ENCODE data around the gene NUTM1. TPM values are rescaled to one million over a fixed set of nuclear protein-coding genes. Genes with fewer than 3 reads are reported as not detected.
A peak's percentile ranks its signal among the peaks of the same experiment; 100 is the strongest.

The NUTM1 gene, protein sequence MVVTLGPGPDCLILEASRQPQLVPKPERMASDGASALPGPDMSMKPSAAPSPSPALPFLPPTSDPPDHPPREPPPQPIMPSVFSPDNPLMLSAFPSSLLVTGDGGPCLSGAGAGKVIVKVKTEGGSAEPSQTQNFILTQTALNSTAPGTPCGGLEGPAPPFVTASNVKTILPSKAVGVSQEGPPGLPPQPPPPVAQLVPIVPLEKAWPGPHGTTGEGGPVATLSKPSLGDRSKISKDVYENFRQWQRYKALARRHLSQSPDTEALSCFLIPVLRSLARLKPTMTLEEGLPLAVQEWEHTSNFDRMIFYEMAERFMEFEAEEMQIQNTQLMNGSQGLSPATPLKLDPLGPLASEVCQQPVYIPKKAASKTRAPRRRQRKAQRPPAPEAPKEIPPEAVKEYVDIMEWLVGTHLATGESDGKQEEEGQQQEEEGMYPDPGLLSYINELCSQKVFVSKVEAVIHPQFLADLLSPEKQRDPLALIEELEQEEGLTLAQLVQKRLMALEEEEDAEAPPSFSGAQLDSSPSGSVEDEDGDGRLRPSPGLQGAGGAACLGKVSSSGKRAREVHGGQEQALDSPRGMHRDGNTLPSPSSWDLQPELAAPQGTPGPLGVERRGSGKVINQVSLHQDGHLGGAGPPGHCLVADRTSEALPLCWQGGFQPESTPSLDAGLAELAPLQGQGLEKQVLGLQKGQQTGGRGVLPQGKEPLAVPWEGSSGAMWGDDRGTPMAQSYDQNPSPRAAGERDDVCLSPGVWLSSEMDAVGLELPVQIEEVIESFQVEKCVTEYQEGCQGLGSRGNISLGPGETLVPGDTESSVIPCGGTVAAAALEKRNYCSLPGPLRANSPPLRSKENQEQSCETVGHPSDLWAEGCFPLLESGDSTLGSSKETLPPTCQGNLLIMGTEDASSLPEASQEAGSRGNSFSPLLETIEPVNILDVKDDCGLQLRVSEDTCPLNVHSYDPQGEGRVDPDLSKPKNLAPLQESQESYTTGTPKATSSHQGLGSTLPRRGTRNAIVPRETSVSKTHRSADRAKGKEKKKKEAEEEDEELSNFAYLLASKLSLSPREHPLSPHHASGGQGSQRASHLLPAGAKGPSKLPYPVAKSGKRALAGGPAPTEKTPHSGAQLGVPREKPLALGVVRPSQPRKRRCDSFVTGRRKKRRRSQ
- polyA plus RNA-seq (2012; rRNA removed), result not detected in 2 replicates
- polyA plus RNA-seq (2012; cell fraction: cytosol; rRNA removed), result not detected in 2 replicates
- not detected in 2 replicates for polyA plus RNA-seq (2012; cell fraction: nucleus; rRNA removed)

DNA sequence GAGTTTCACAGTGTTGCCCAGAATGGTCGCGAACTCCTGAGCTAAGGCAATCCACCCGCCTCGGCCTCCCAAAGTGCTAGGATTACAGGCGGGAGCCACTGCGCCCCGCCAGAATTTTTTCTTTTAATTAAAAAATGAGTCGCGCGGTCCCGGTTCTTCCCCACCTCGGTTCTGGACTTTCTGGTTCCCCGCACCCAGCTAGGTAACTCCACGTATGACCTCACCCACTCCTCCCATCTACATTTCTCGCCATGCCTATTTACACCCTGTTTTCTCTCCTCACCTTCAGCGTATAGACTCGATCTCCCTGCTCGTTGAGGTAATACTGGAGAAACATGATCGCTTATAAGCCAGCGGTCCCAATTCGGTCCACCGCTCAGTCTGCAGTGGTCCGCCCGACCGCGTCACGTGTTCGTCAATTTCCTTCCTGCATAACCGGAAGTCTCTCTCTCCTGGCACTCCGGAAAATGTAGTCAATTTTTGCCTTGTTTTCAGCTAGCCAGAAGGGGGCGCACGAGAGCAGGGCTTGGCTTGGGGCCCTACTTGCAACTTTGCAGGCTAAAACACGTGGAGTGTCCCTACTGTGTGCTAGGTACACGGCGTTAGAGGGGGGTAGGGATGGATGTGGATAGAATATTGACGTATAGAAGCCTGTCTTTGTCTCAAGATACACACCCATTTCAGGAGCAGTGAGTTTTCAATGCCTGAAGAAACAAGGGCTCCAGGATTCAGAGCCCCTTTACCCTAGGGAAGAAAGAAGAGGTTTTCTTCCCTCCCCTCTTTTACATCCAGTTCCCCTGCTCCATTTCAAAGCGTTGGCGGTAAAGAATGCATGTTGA, at the start of gene NUTM1, which contains the start of gene NOP10:
Gene NUTM1 (plus strand): TSS at position 579 of the 839 bp plus-strand sequence. CDS start 382 bp downstream, outside the sequence.
Gene NOP10 (minus strand): TSS at position 400 of the 839 bp plus-strand sequence. CDS start 63 bp downstream, at position 337.
- Histone ChIP-seq H3K36me3 (replicated peaks in 1 of 2; ENCODE audit: control insufficient read depth in 1 of 2, insufficient read depth in 2 of 2, low read length in 1 of 2) (peaks cover 22 to 36% of the 10 kb centered on the region in 2 experiments), H3K9me3 (no peaks in the 10 kb centered on the region), H3K79me2 (ENCODE audit: insufficient read depth) (peaks cover 46% of the 10 kb centered on the region), H4K20me1 (ENCODE audit: insufficient read depth) (no peaks in the 10 kb centered on the region), H3K9me2 (no peaks in the 10 kb centered on the region), H3F3A (replicated peaks; ENCODE audit: insufficient read depth) (peaks cover 34% of the 10 kb centered on the region), H3K27ac (ENCODE audit: low read depth in 2 of 2, low read length in 1 of 2) (peak within 1 kb of the TSS; percentile 86 to 93), H2AFZ (ENCODE audit: low read depth) (peak within 1 kb of the TSS; percentile 96), H3K4me1 (ENCODE audit: control insufficient read depth in 1 of 2, insufficient read depth in 2 of 2, low read depth in 1 of 2, low read length in 1 of 2) (peaks cover 4 to 5% of the 10 kb centered on the region in 2 experiments; a peak in 3 of 4 replicates), H3K4me2 (peak within 1 kb of the TSS; percentile 82), H3K4me3 (ENCODE audit: low read depth in 2 of 2, low read length in 1 of 2) (peak within 1 kb of the TSS; percentile 59 to 99), H3K9ac (peak within 1 kb of the TSS; percentile 93), H3K27me3 (ENCODE audit: insufficient read depth) (no peaks in the 10 kb centered on the region)
- peak; percentile 79 for DNase-seq
- ChIA-PET CTCF (interaction anchor here (0.6 to 2.7 kb wide), 16 partner anchors 10 to 244 kb away, joined by 3 to 18 read pairs (median 5); partner anchors contain the start of genes GOLGA8B and LPCAT4), POLR2A (interaction anchor here (0.9 to 1.6 kb wide), 2 partner anchors 24 to 111 kb away, joined by 3 to 16 read pairs; partner anchors contain the start of gene LPCAT4)
- 6% methylated on average over 38 of the region's 38 CpGs for WGBS (ENCODE audit: low lambda C conversion rate)
- TF ChIP-seq RFX5 (IDR thresholded peaks at IDR 0.05; ENCODE audit: low read length), result no peak; the same call in 1 of the 2 replicates
- peak; percentile 87 for TF ChIP-seq ELF1 (IDR thresholded peaks at IDR 0.05)
- peak; percentile 47; the same call in 1 of the 2 replicates for TF ChIP-seq FOXJ3 (CRISPR knock-in tag; IDR thresholded peaks at IDR 0.05)
- TF ChIP-seq SMC3 (IDR thresholded peaks at IDR 0.05; ENCODE audit: low read depth, low read length), result peak; percentile 72
- TF ChIP-seq RAD21 (IDR thresholded peaks at IDR 0.05; ENCODE audit: low read length), result peak; percentile 77
- TF ChIP-seq SIN3A (IDR thresholded peaks at IDR 0.05; ENCODE audit: borderline replicate concordance, low read depth, low read length), result peak; percentile 87; the same call in 1 of the 2 replicates
- TF ChIP-seq GABPA (IDR thresholded peaks at IDR 0.05; ENCODE audit: low read depth), result peak; percentile 93
- TF ChIP-seq TAF1 (IDR thresholded peaks at IDR 0.05; ENCODE audit: borderline replicate concordance, low read depth, low read length), result peak; percentile 93
- TF ChIP-seq MAX (IDR thresholded peaks at IDR 0.05; ENCODE audit: low read depth), result peak; percentile 98
- no peak for TF ChIP-seq RXRA (IDR thresholded peaks at IDR 0.05; ENCODE audit: borderline replicate concordance, low read depth)
- TF ChIP-seq, protein P1, sequence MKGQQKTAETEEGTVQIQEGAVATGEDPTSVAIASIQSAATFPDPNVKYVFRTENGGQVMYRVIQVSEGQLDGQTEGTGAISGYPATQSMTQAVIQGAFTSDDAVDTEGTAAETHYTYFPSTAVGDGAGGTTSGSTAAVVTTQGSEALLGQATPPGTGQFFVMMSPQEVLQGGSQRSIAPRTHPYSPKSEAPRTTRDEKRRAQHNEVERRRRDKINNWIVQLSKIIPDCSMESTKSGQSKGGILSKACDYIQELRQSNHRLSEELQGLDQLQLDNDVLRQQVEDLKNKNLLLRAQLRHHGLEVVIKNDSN (IDR thresholded peaks at IDR 0.05; ENCODE audit: borderline replicate concordance, low read depth), result peak; percentile 96
- TF ChIP-seq MXI1 (IDR thresholded peaks at IDR 0.05; ENCODE audit: low read depth, low read length), result peak; percentile 94
- TF ChIP-seq EP300 (IDR thresholded peaks at IDR 0.05; ENCODE audit: borderline replicate concordance in 1 of 2, low read depth in 1 of 2, low read length in 1 of 2), result peak; percentile 27 to 31; a peak in 2 of 4 replicates
- no peak for TF ChIP-seq FOXM1 (IDR thresholded peaks at IDR 0.05; ENCODE audit: low read depth)
- peak; percentile 41 for TF ChIP-seq CHD2 (IDR thresholded peaks at IDR 0.05; ENCODE audit: low read length, partially characterized antibody)
- TF ChIP-seq, protein P2, sequence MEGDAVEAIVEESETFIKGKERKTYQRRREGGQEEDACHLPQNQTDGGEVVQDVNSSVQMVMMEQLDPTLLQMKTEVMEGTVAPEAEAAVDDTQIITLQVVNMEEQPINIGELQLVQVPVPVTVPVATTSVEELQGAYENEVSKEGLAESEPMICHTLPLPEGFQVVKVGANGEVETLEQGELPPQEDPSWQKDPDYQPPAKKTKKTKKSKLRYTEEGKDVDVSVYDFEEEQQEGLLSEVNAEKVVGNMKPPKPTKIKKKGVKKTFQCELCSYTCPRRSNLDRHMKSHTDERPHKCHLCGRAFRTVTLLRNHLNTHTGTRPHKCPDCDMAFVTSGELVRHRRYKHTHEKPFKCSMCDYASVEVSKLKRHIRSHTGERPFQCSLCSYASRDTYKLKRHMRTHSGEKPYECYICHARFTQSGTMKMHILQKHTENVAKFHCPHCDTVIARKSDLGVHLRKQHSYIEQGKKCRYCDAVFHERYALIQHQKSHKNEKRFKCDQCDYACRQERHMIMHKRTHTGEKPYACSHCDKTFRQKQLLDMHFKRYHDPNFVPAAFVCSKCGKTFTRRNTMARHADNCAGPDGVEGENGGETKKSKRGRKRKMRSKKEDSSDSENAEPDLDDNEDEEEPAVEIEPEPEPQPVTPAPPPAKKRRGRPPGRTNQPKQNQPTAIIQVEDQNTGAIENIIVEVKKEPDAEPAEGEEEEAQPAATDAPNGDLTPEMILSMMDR (IDR thresholded peaks at IDR 0.05), result peak; percentile 94
- peak; percentile 89 for TF ChIP-seq RCOR1 (IDR thresholded peaks at IDR 0.05; ENCODE audit: low read length)
- TF ChIP-seq POLR2AphosphoS5 (IDR thresholded peaks at IDR 0.05; ENCODE audit: low read depth, low read length), result peak; percentile 96
- TF ChIP-seq, protein P3, sequence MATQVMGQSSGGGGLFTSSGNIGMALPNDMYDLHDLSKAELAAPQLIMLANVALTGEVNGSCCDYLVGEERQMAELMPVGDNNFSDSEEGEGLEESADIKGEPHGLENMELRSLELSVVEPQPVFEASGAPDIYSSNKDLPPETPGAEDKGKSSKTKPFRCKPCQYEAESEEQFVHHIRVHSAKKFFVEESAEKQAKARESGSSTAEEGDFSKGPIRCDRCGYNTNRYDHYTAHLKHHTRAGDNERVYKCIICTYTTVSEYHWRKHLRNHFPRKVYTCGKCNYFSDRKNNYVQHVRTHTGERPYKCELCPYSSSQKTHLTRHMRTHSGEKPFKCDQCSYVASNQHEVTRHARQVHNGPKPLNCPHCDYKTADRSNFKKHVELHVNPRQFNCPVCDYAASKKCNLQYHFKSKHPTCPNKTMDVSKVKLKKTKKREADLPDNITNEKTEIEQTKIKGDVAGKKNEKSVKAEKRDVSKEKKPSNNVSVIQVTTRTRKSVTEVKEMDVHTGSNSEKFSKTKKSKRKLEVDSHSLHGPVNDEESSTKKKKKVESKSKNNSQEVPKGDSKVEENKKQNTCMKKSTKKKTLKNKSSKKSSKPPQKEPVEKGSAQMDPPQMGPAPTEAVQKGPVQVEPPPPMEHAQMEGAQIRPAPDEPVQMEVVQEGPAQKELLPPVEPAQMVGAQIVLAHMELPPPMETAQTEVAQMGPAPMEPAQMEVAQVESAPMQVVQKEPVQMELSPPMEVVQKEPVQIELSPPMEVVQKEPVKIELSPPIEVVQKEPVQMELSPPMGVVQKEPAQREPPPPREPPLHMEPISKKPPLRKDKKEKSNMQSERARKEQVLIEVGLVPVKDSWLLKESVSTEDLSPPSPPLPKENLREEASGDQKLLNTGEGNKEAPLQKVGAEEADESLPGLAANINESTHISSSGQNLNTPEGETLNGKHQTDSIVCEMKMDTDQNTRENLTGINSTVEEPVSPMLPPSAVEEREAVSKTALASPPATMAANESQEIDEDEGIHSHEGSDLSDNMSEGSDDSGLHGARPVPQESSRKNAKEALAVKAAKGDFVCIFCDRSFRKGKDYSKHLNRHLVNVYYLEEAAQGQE (IDR thresholded peaks at IDR 0.05; ENCODE audit: low read depth, low read length), result peak; percentile 47; the same call in 1 of the 2 replicates
- TF ChIP-seq NFIC (IDR thresholded peaks at IDR 0.05; ENCODE audit: borderline replicate concordance), result peak; percentile 76

Measured in SK-N-SH (cell line).